Measurements from ENCODE around the gene RAB5IF. TPM values are rescaled to one million over a fixed set of nuclear protein-coding genes. Genes with fewer than 3 reads are reported as not detected.

The RAB5IF gene
- total and polyA plus RNA-seq, 2 of the 4 experiments (the other 2 are of a cell fraction), result 74.0 to 93.1 TPM

DNA sequence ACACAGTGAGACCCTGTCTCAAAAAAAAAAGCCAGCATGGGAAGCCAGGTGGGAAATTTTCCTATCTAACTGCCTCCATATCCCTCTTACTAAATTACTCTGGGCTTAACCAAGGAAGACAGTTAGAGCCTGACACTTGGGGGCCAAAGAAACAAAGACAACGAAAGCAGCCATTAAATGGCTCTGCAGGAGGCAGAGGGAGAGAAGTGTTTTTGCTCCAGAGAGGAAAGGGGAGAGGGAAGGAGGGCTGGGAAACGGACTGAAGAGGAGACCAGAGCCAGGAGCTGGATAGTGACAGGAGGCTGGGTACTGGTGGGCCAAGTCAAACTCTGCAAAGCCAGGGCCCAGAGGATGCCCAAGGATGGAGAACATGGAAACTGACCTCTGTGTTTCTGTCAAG lies 42.9 kb upstream of the RAB5IF start:
- H3K9me1 ChIP-seq (ENCODE audit: insufficient read depth, low read length), result peaks cover 4% of the 10 kb centered on the region; the same call in 1 of the 2 replicates
- H2AK9ac ChIP-seq (replicated peaks; ENCODE audit: low read depth, low read length, poor library complexity), result no peak overlapping the region
- intact Hi-C loops (cut with micrococcal nuclease), result no loop called here
- no peak overlapping the region for H3K56ac ChIP-seq (ENCODE audit: extremely low read depth, insufficient read depth, low read length)
- no peaks in the 10 kb centered on the region for H3K27me3 ChIP-seq (ENCODE audit: control insufficient read depth, insufficient read depth, low read length)
- no peak overlapping the region for H3K4me3 ChIP-seq (ENCODE audit: insufficient read depth, low read depth, low read length)
- no peak overlapping the region for H3K18ac ChIP-seq (ENCODE audit: low read depth, low read length)
- dilution Hi-C loops (cut with HindIII; ENCODE audit: low sequenced_read_pairs, unreplicated experiment), result no loop called here
- H4K5ac ChIP-seq (ENCODE audit: low read depth, low read length), result no peak overlapping the region
- POLR2A ChIA-PET (ENCODE audit: unreplicated experiment), result no interaction called here
- DNase-seq (no peak), ATAC-seq (ENCODE audit: low read depth) (no peak)
- no peak overlapping the region for H2BK120ac ChIP-seq (ENCODE audit: low read depth, low read length)
- H3K27ac ChIP-seq (ENCODE audit: insufficient read depth, low read length), result no peak overlapping the region
- no peaks in the 10 kb centered on the region for H3K4me1 ChIP-seq (ENCODE audit: control insufficient read depth, insufficient read depth, low read length)
- H3K79me1 ChIP-seq (ENCODE audit: low read depth in 1 of 2, low read length in 2 of 2), result no peaks in the 10 kb centered on the region
- H2BK5ac ChIP-seq (ENCODE audit: low read depth, low read length, poor library complexity, severe bottlenecking), result no peak overlapping the region
- CTCF ChIA-PET, result no interaction called here
- H2BK15ac ChIP-seq (ENCODE audit: low read depth, low read length), result no peak overlapping the region
- H3K4ac ChIP-seq (ENCODE audit: low read depth, low read length), result no peak overlapping the region
- in situ Hi-C loops (cut with MboI; ENCODE audit: low sequenced_read_pairs), result no loop called here
- no peak overlapping the region for H3K4me2 ChIP-seq (ENCODE audit: low read depth, low read length)
- no peaks in the 10 kb centered on the region for H3K36me3 ChIP-seq (ENCODE audit: control insufficient read depth, insufficient read depth, low read length)
- no peak overlapping the region for H3K14ac ChIP-seq (replicated peaks; ENCODE audit: low read depth, low read length)
- 33% methylated on average over 2 of the region's 2 CpGs; no CpG with 5 or more reads in 1 of the 2 experiments for WGBS, 2 experiments (ENCODE audit: extremely low coverage in 2 of 2, insufficient read length in 1 of 2)
- TF ChIP-seq RFX5 (IDR thresholded peaks at IDR 0.05; ENCODE audit: low read depth, low read length) (no peak), MXI1 (IDR thresholded peaks at IDR 0.05; ENCODE audit: borderline replicate concordance, low read depth, low read length) (no peak), CHD1 (IDR thresholded peaks at IDR 0.05; ENCODE audit: low read depth, low read length) (no peak), RAD21 (IDR thresholded peaks at IDR 0.05; ENCODE audit: low read length) (no peak), FOS (IDR thresholded peaks at IDR 0.05; ENCODE audit: low read depth, low read length) (no peak), BHLHE40 (IDR thresholded peaks at IDR 0.05; ENCODE audit: low read depth, low read length) (no peak), POLR2A (IDR thresholded peaks at IDR 0.05; ENCODE audit: low read depth, low read length) (no peak), MAFK (IDR thresholded peaks at IDR 0.05; ENCODE audit: low read depth, low read length) (no peak), NFE2L2 (IDR thresholded peaks at IDR 0.05; ENCODE audit: low read depth, low read length) (no peak), SMC3 (IDR thresholded peaks at IDR 0.05; ENCODE audit: low read depth, low read length) (no peak), MAZ (IDR thresholded peaks at IDR 0.05; ENCODE audit: borderline replicate concordance, low read depth, low read length) (no peak), RCOR1 (IDR thresholded peaks at IDR 0.05; ENCODE audit: insufficient replicate concordance, low read length) (no peak), USF2 (IDR thresholded peaks at IDR 0.05; ENCODE audit: low read depth, low read length) (no peak), ELK1 (IDR thresholded peaks at IDR 0.05; ENCODE audit: borderline replicate concordance, low read depth, low read length) (no peak), CEBPB (IDR thresholded peaks at IDR 0.05; ENCODE audit: low read depth, low read length) (no peak)
- TF ChIP-seq, protein P1, sequence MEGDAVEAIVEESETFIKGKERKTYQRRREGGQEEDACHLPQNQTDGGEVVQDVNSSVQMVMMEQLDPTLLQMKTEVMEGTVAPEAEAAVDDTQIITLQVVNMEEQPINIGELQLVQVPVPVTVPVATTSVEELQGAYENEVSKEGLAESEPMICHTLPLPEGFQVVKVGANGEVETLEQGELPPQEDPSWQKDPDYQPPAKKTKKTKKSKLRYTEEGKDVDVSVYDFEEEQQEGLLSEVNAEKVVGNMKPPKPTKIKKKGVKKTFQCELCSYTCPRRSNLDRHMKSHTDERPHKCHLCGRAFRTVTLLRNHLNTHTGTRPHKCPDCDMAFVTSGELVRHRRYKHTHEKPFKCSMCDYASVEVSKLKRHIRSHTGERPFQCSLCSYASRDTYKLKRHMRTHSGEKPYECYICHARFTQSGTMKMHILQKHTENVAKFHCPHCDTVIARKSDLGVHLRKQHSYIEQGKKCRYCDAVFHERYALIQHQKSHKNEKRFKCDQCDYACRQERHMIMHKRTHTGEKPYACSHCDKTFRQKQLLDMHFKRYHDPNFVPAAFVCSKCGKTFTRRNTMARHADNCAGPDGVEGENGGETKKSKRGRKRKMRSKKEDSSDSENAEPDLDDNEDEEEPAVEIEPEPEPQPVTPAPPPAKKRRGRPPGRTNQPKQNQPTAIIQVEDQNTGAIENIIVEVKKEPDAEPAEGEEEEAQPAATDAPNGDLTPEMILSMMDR (conservative IDR thresholded peaks at IDR 0.05; ENCODE audit: low read depth, low read length), result no peak
- no peak overlapping the region for H3K9ac ChIP-seq (ENCODE audit: low read depth, low read length)
- no peak overlapping the region for H2AK5ac ChIP-seq (ENCODE audit: low read depth, low read length)
- no peak overlapping the region for H2AFZ ChIP-seq (replicated peaks; ENCODE audit: low read length, poor library complexity)
- no peaks in the 10 kb centered on the region for H4K20me1 ChIP-seq (ENCODE audit: insufficient read depth, low read length)
- H4K8ac ChIP-seq (ENCODE audit: low read depth in 2 of 2, low read length in 2 of 2), result no peak overlapping the region
- H4K91ac ChIP-seq (ENCODE audit: insufficient read depth, low read depth, low read length), result no peak overlapping the region
- BruUV-seq (replicated peaks), result no TSS peak
- no peak overlapping the region for H2BK20ac ChIP-seq (ENCODE audit: low read depth, low read length)
- H3K23ac ChIP-seq (ENCODE audit: low read depth, low read length), result no peak overlapping the region
- H3K9me3 ChIP-seq (ENCODE audit: control insufficient read depth, insufficient read depth, low read length), result peaks cover 6% of the 10 kb centered on the region
